HG03571 (cell line): ENCODE measurements around the gene GGT7.
"Not testable (repeated sequence)": the region's sequence is repeated elsewhere in the genome, so short reads cannot be mapped to it uniquely, and the experiment has no call there.

Source experiments
- ATAC-seq: cut with Tn5 transposase; IDR thresholded peaks from one replicate; pipeline ENCODE4 v1.9.1; 2021; ENCODE audit not compliant: unreplicated experiment

Gene GGT7

GRCh38 chr20:34872622-34873224, at the start of gene GGT7:
TSS of gene GGT7 (minus strand) at chr20:34872856. CDS start at chr20:34872815, 41 bp downstream.
- no peak for ATAC-seq

GRCh38 chr20:34921436-34921835, 48.8 kb upstream of the GGT7 start:
- ATAC-seq, result no peak

- ATAC-seq, result no peak
Measured at GRCh38 chr20:34920055-34920454, 47.4 kb upstream of the GGT7 start.

- no peak for ATAC-seq
Measured at GRCh38 chr20:34916774-34917354, 44.2 kb upstream of the GGT7 start.

- ATAC-seq, result no peak
Measured at GRCh38 chr20:34915749-34916455, 43.2 kb upstream of the GGT7 start.

- no peak for ATAC-seq
Measured at GRCh38 chr20:34915131-34915530, 42.5 kb upstream of the GGT7 start.

GRCh38 chr20:34907616-34908469, 35.2 kb upstream of the GGT7 start:
- no peak for ATAC-seq

GRCh38 chr20:34904202-34904621, 31.6 kb upstream of the GGT7 start:
- no peak for ATAC-seq

GRCh38 chr20:34898731-34899130, 26.1 kb upstream of the GGT7 start:
- ATAC-seq, result not testable (repeated sequence)

GRCh38 chr20:34898129-34898528, 25.5 kb upstream of the GGT7 start:
- not testable (repeated sequence) for ATAC-seq

GRCh38 chr20:34896086-34896621, 23.5 kb upstream of the GGT7 start:
- ATAC-seq, result no peak

- ATAC-seq, result no peak
Measured at GRCh38 chr20:34895465-34895864, 22.8 kb upstream of the GGT7 start.

- no peak for ATAC-seq
Measured at GRCh38 chr20:34894723-34895122, 22.1 kb upstream of the GGT7 start.

GRCh38 chr20:34892671-34893070, 20.0 kb upstream of the GGT7 start:
- ATAC-seq, result no peak

GRCh38 chr20:34891166-34892062, 18.8 kb upstream of the GGT7 start:
- no peak for ATAC-seq

GRCh38 chr20:34888468-34888867, 15.8 kb upstream of the GGT7 start:
- no peak for ATAC-seq

GRCh38 chr20:34887023-34887422, 14.4 kb upstream of the GGT7 start:
- no peak for ATAC-seq

- no peak for ATAC-seq
Measured at GRCh38 chr20:34886122-34886521, 13.5 kb upstream of the GGT7 start.

GRCh38 chr20:34884260-34884659, 11.6 kb upstream of the GGT7 start:
- no peak for ATAC-seq

- no peak for ATAC-seq
Measured at GRCh38 chr20:34883809-34884208, 11.2 kb upstream of the GGT7 start.
